ENCODE results near the gene TSPAN12.

Gene TSPAN12

GRCh38 chr7:120877701-120878100 is 19.8 kb upstream of the TSPAN12 start:
- Histone ChIP-seq H3K9ac (ENCODE audit: low read depth, low read length, poor library complexity, severe bottlenecking) (no peak overlapping the region), H3K27me3 (ENCODE audit: insufficient read depth, low read length, poor library complexity, severe bottlenecking) (no peaks in the 10 kb centered on the region), H3K79me2 (ENCODE audit: insufficient read depth, low read length) (no peaks in the 10 kb centered on the region), H3K4me3 (ENCODE audit: low read length, poor library complexity, severe bottlenecking) (no peak overlapping the region), H3K4me2 (ENCODE audit: low read depth, low read length, poor library complexity, severe bottlenecking) (no peak overlapping the region), H4K20me1 (ENCODE audit: insufficient read depth, low read length, poor library complexity, severe bottlenecking) (no peaks in the 10 kb centered on the region), H3K36me3 (ENCODE audit: insufficient read depth, low read length) (no peaks in the 10 kb centered on the region), H3F3A (ENCODE audit: low read depth) (no peaks in the 10 kb centered on the region), H3K4me1 (ENCODE audit: insufficient read depth, low read length, poor library complexity, severe bottlenecking) (no peaks in the 10 kb centered on the region), H3K9me3 (ENCODE audit: insufficient read depth, low read depth, low read length) (no peaks in the 10 kb centered on the region), H2AFZ (ENCODE audit: low read length) (no peak overlapping the region), H3K9me2 (replicated peaks; ENCODE audit: low read depth, low read length) (no peaks in the 10 kb centered on the region)
- TF ChIP-seq, protein P1, sequence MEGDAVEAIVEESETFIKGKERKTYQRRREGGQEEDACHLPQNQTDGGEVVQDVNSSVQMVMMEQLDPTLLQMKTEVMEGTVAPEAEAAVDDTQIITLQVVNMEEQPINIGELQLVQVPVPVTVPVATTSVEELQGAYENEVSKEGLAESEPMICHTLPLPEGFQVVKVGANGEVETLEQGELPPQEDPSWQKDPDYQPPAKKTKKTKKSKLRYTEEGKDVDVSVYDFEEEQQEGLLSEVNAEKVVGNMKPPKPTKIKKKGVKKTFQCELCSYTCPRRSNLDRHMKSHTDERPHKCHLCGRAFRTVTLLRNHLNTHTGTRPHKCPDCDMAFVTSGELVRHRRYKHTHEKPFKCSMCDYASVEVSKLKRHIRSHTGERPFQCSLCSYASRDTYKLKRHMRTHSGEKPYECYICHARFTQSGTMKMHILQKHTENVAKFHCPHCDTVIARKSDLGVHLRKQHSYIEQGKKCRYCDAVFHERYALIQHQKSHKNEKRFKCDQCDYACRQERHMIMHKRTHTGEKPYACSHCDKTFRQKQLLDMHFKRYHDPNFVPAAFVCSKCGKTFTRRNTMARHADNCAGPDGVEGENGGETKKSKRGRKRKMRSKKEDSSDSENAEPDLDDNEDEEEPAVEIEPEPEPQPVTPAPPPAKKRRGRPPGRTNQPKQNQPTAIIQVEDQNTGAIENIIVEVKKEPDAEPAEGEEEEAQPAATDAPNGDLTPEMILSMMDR (conservative IDR thresholded peaks at IDR 0.05; ENCODE audit: low read length), result no peak
- TF ChIP-seq EZH2phosphoT487 (IDR thresholded peaks at IDR 0.05; ENCODE audit: borderline replicate concordance), result no peak

DNA sequence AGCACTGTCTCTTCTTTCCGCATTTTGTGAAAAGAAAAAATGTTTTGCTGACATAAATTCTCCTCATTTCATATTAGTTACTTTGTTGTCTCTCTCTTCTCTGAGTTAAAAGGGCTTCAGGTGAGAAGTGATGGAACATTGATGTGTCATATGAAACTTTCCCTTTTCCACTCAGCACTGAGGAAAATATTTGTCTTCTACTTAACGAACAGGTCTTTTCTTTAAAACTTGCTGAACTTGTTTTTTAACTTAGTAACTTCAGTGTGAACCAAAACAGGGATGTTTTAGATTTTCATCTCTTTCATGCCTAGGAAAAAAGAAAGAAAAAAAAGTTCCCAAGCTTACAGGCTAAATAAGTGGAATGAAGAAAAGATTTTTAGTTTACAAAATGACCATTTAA is 19.0 kb upstream of the TSPAN12 start:
- TF ChIP-seq, protein P1 (conservative IDR thresholded peaks at IDR 0.05; ENCODE audit: low read length), result no peak
- no peak for TF ChIP-seq EZH2phosphoT487 (IDR thresholded peaks at IDR 0.05; ENCODE audit: borderline replicate concordance)
- no peak overlapping the region for H3K9ac ChIP-seq (ENCODE audit: low read depth, low read length, poor library complexity, severe bottlenecking)
- H3F3A ChIP-seq (ENCODE audit: low read depth), result no peaks in the 10 kb centered on the region
- no peaks in the 10 kb centered on the region for H3K27me3 ChIP-seq (ENCODE audit: insufficient read depth, low read length, poor library complexity, severe bottlenecking)
- H3K4me1 ChIP-seq (ENCODE audit: insufficient read depth, low read length, poor library complexity, severe bottlenecking), result no peaks in the 10 kb centered on the region
- H3K9me2 ChIP-seq (replicated peaks; ENCODE audit: low read depth, low read length), result no peaks in the 10 kb centered on the region
- no peak overlapping the region for H3K4me3 ChIP-seq (ENCODE audit: low read length, poor library complexity, severe bottlenecking)
- no peaks in the 10 kb centered on the region for H3K36me3 ChIP-seq (ENCODE audit: insufficient read depth, low read length)
- H3K79me2 ChIP-seq (ENCODE audit: insufficient read depth, low read length), result no peaks in the 10 kb centered on the region
- H4K20me1 ChIP-seq (ENCODE audit: insufficient read depth, low read length, poor library complexity, severe bottlenecking), result no peaks in the 10 kb centered on the region
- no peak overlapping the region for H3K4me2 ChIP-seq (ENCODE audit: low read depth, low read length, poor library complexity, severe bottlenecking)
- no peak overlapping the region for H2AFZ ChIP-seq (ENCODE audit: low read length)
- H3K9me3 ChIP-seq (ENCODE audit: insufficient read depth, low read depth, low read length), result no peaks in the 10 kb centered on the region

GRCh38 chr7:120874722-120875121 is 16.8 kb upstream of the TSPAN12 start:
- Histone ChIP-seq H3K79me2 (ENCODE audit: insufficient read depth, low read length) (no peaks in the 10 kb centered on the region), H3K27me3 (ENCODE audit: insufficient read depth, low read length, poor library complexity, severe bottlenecking) (no peaks in the 10 kb centered on the region), H2AFZ (ENCODE audit: low read length) (no peak overlapping the region), H3K9ac (ENCODE audit: low read depth, low read length, poor library complexity, severe bottlenecking) (no peak overlapping the region), H3K36me3 (ENCODE audit: insufficient read depth, low read length) (no peaks in the 10 kb centered on the region), H3K4me3 (ENCODE audit: low read length, poor library complexity, severe bottlenecking) (no peak overlapping the region), H3K4me2 (ENCODE audit: low read depth, low read length, poor library complexity, severe bottlenecking) (no peak overlapping the region), H3K9me2 (replicated peaks; ENCODE audit: low read depth, low read length) (no peaks in the 10 kb centered on the region), H3K4me1 (ENCODE audit: insufficient read depth, low read length, poor library complexity, severe bottlenecking) (no peaks in the 10 kb centered on the region), H3F3A (ENCODE audit: low read depth) (no peaks in the 10 kb centered on the region), H4K20me1 (ENCODE audit: insufficient read depth, low read length, poor library complexity, severe bottlenecking) (no peaks in the 10 kb centered on the region), H3K9me3 (ENCODE audit: insufficient read depth, low read depth, low read length) (no peaks in the 10 kb centered on the region)
- TF ChIP-seq EZH2phosphoT487 (IDR thresholded peaks at IDR 0.05; ENCODE audit: borderline replicate concordance), result no peak
- TF ChIP-seq, protein P1 (conservative IDR thresholded peaks at IDR 0.05; ENCODE audit: low read length), result no peak

All from Loucy (cell line).